ENCODE results near the gene AGMO.
"Not testable (repeated sequence)": the region's sequence is repeated elsewhere in the genome, so short reads cannot be mapped to it uniquely, and the experiment has no call there.

Gene AGMO

DNA sequence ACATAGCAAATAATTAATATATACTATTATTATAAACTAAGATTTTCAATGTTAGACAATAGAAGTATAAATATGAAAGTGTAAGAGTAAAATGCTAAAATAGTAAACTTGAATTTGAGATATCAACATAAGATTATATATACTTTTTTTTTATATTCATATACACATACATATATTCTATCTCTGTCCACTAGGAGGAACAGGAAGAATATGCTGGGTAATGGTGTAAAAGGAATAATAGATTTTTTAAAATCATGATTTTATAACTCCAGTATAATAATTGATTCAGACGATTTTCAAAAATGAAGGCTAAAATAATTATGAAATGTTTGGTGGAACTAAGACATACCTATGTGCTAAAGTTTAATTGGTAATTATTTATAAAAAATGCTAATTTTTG is 37.7 kb downstream of the AGMO start:
- Histone ChIP-seq H2AFZ (ENCODE audit: low read depth, low read length, severe bottlenecking) (no peak overlapping the region), H3K27me3 (ENCODE audit: low read length) (no peaks in the 10 kb centered on the region), H3K27ac (ENCODE audit: low read depth, low read length) (no peak overlapping the region), H3K9me2 (replicated peaks; ENCODE audit: insufficient read depth, low read length) (no peaks in the 10 kb centered on the region), H3K79me2 (ENCODE audit: insufficient read depth, low read length) (no peaks in the 10 kb centered on the region), H3K4me2 (ENCODE audit: low read depth, low read length, poor library complexity, severe bottlenecking) (no peak overlapping the region), H3K9me3 (ENCODE audit: insufficient read depth, low read length) (no peaks in the 10 kb centered on the region), H3K4me3 (ENCODE audit: insufficient read depth, low read length, poor library complexity, severe bottlenecking) (no peak overlapping the region), H4K20me1 (ENCODE audit: low read depth, low read length) (no peaks in the 10 kb centered on the region), H3F3A (ENCODE audit: insufficient read depth) (no peaks in the 10 kb centered on the region), H3K9ac (ENCODE audit: low read length) (no peak overlapping the region), H3K36me3 (ENCODE audit: low read length) (no peaks in the 10 kb centered on the region)
- no peak for TF ChIP-seq EZH2phosphoT487 (conservative IDR thresholded peaks at IDR 0.05; ENCODE audit: low read length)
- TF ChIP-seq, protein P1, sequence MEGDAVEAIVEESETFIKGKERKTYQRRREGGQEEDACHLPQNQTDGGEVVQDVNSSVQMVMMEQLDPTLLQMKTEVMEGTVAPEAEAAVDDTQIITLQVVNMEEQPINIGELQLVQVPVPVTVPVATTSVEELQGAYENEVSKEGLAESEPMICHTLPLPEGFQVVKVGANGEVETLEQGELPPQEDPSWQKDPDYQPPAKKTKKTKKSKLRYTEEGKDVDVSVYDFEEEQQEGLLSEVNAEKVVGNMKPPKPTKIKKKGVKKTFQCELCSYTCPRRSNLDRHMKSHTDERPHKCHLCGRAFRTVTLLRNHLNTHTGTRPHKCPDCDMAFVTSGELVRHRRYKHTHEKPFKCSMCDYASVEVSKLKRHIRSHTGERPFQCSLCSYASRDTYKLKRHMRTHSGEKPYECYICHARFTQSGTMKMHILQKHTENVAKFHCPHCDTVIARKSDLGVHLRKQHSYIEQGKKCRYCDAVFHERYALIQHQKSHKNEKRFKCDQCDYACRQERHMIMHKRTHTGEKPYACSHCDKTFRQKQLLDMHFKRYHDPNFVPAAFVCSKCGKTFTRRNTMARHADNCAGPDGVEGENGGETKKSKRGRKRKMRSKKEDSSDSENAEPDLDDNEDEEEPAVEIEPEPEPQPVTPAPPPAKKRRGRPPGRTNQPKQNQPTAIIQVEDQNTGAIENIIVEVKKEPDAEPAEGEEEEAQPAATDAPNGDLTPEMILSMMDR (IDR thresholded peaks at IDR 0.05; ENCODE audit: insufficient read depth, low read length, poor library complexity, severe bottlenecking), result no peak

- not testable (repeated sequence) for H3K4me2 ChIP-seq (ENCODE audit: low read depth, low read length, poor library complexity, severe bottlenecking); H2AFZ ChIP-seq (ENCODE audit: low read depth, low read length, severe bottlenecking); H3K27me3 ChIP-seq (ENCODE audit: low read length); H3K79me2 ChIP-seq (ENCODE audit: insufficient read depth, low read length); H3K27ac ChIP-seq (ENCODE audit: low read depth, low read length); H4K20me1 ChIP-seq (ENCODE audit: low read depth, low read length); H3K9ac ChIP-seq (ENCODE audit: low read length); H3K9me2 ChIP-seq (replicated peaks; ENCODE audit: insufficient read depth, low read length); H3K4me3 ChIP-seq (ENCODE audit: insufficient read depth, low read length, poor library complexity, severe bottlenecking); H3K36me3 ChIP-seq (ENCODE audit: low read length); H3K9me3 ChIP-seq (ENCODE audit: insufficient read depth, low read length); H3F3A ChIP-seq (ENCODE audit: insufficient read depth)
These were observed 44.0 kb downstream of the AGMO start for GRCh38 chr7:15517865-15518264.

- H3K36me3 ChIP-seq (ENCODE audit: low read length), result no peaks in the 10 kb centered on the region
- no peak overlapping the region for H3K4me3 ChIP-seq (ENCODE audit: insufficient read depth, low read length, poor library complexity, severe bottlenecking)
- H3K79me2 ChIP-seq (ENCODE audit: insufficient read depth, low read length), result no peaks in the 10 kb centered on the region
- TF ChIP-seq, protein P1 (IDR thresholded peaks at IDR 0.05; ENCODE audit: insufficient read depth, low read length, poor library complexity, severe bottlenecking), result no peak
- no peak for TF ChIP-seq EZH2phosphoT487 (conservative IDR thresholded peaks at IDR 0.05; ENCODE audit: low read length)
- no peaks in the 10 kb centered on the region for H3K9me3 ChIP-seq (ENCODE audit: insufficient read depth, low read length)
- H3F3A ChIP-seq (ENCODE audit: insufficient read depth), result no peaks in the 10 kb centered on the region
- H3K4me2 ChIP-seq (ENCODE audit: low read depth, low read length, poor library complexity, severe bottlenecking), result no peak overlapping the region
- H3K9ac ChIP-seq (ENCODE audit: low read length), result no peak overlapping the region
- H2AFZ ChIP-seq (ENCODE audit: low read depth, low read length, severe bottlenecking), result no peak overlapping the region
- H3K27me3 ChIP-seq (ENCODE audit: low read length), result no peaks in the 10 kb centered on the region
- H3K9me2 ChIP-seq (replicated peaks; ENCODE audit: insufficient read depth, low read length), result no peaks in the 10 kb centered on the region
- H4K20me1 ChIP-seq (ENCODE audit: low read depth, low read length), result no peaks in the 10 kb centered on the region
- no peak overlapping the region for H3K27ac ChIP-seq (ENCODE audit: low read depth, low read length)
These were observed 46.6 kb downstream of the AGMO start for GRCh38 chr7:15515252-15515651.

DNA sequence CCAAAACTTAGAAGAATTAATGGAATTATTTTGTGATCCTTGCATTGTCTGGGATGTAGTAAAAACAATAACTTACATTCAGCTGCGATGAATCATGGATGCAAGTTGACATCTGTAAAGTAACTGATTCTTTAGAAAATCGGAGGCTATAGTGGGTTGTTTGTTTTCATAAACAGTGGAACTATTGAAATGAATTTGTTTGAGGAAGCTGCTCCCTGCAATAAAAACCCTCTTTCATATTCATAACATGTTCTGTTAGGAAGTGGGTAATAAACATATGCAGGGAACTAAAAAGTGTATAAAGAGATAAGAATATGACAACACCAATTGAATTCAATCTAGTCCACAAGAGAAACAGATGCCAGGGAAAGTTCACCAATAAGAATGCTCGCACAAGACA is 53.6 kb downstream of the AGMO start:
- Histone ChIP-seq H4K20me1 (ENCODE audit: low read depth, low read length) (no peaks in the 10 kb centered on the region), H3K9ac (ENCODE audit: low read length) (no peak overlapping the region), H3K4me3 (ENCODE audit: insufficient read depth, low read length, poor library complexity, severe bottlenecking) (no peak overlapping the region), H3K9me3 (ENCODE audit: insufficient read depth, low read length) (no peaks in the 10 kb centered on the region), H2AFZ (ENCODE audit: low read depth, low read length, severe bottlenecking) (no peak overlapping the region), H3F3A (ENCODE audit: insufficient read depth) (no peaks in the 10 kb centered on the region), H3K79me2 (ENCODE audit: insufficient read depth, low read length) (no peaks in the 10 kb centered on the region), H3K27me3 (ENCODE audit: low read length) (no peaks in the 10 kb centered on the region), H3K36me3 (ENCODE audit: low read length) (no peaks in the 10 kb centered on the region), H3K9me2 (replicated peaks; ENCODE audit: insufficient read depth, low read length) (no peaks in the 10 kb centered on the region), H3K4me2 (ENCODE audit: low read depth, low read length, poor library complexity, severe bottlenecking) (no peak overlapping the region), H3K27ac (ENCODE audit: low read depth, low read length) (no peak overlapping the region)
- TF ChIP-seq, protein P1 (IDR thresholded peaks at IDR 0.05; ENCODE audit: insufficient read depth, low read length, poor library complexity, severe bottlenecking), result no peak
- TF ChIP-seq EZH2phosphoT487 (conservative IDR thresholded peaks at IDR 0.05; ENCODE audit: low read length), result no peak

All from SU-DHL-6 (cell line).